ENCODE results near the gene TWF1. TPM values are rescaled to one million over a fixed set of nuclear protein-coding genes. Genes with fewer than 3 reads are reported as not detected.
"Not testable (repeated sequence)": the region's sequence is repeated elsewhere in the genome, so short reads cannot be mapped to it uniquely, and the experiment has no call there.

TWF1 gene
- 84.1 TPM for polyA plus RNA-seq
- long read RNA-seq, donor 1, transcript TWF1-201 (9 exons, 3,045 nt) = major isoform, 21 of 21 reads
- long read RNA-seq, donor 1, partial matches to known transcripts = 0 of 21 reads
- long read RNA-seq, donor 1, other reads (novel, unspliced or antisense) = 0 of 21 reads
- long read RNA-seq, donor 2, transcript TWF1-201 (9 exons, 3,045 nt) = major isoform, 35 of 37 reads
- long read RNA-seq, donor 2, partial matches to known transcripts = 0 of 37 reads
- long read RNA-seq, donor 2, other reads (novel, unspliced or antisense) = 0 of 37 reads
- long read RNA-seq, donor 3 = 0 reads
- long read RNA-seq, donor 4, partial matches to known transcripts = 0 of 4 reads
- long read RNA-seq, donor 4, other reads (novel, unspliced or antisense) = 0 of 4 reads
- long read RNA-seq, donor 5, transcript TWF1-201 (9 exons, 3,045 nt) = major isoform, 14 of 14 reads
- long read RNA-seq, donor 5, partial matches to known transcripts = 0 of 14 reads
- long read RNA-seq, donor 5, other reads (novel, unspliced or antisense) = 0 of 14 reads
- long read RNA-seq, donor 6, transcript TWF1-201 (9 exons, 3,045 nt) = major isoform, 40 of 45 reads
- long read RNA-seq, donor 6, partial matches to known transcripts = 0 of 45 reads
- long read RNA-seq, donor 6, other reads (novel, unspliced or antisense) = 0 of 45 reads
- long read RNA-seq, donor 7, transcript TWF1-201 (9 exons, 3,045 nt) = major isoform, 13 of 23 reads
- long read RNA-seq, donor 7, partial matches to known transcripts = 8 of 23 reads
- long read RNA-seq, donor 7, other reads (novel, unspliced or antisense) = 0 of 23 reads
- long read RNA-seq, donor 8, transcript TWF1-201 (9 exons, 3,045 nt) = major isoform, 38 of 40 reads
- long read RNA-seq, donor 8, partial matches to known transcripts = 0 of 40 reads
- long read RNA-seq, donor 8, other reads (novel, unspliced or antisense) = 0 of 40 reads
- long read RNA-seq, donor 9, transcript TWF1-201 (9 exons, 3,045 nt) = major isoform, 30 of 31 reads
- long read RNA-seq, donor 9, partial matches to known transcripts = 0 of 31 reads
- long read RNA-seq, donor 9, other reads (novel, unspliced or antisense) = 0 of 31 reads
- long read RNA-seq, donor 10, transcript TWF1-201 (9 exons, 3,045 nt) = major isoform, 23 of 29 reads
- long read RNA-seq, donor 10, partial matches to known transcripts = 5 of 29 reads
- long read RNA-seq, donor 10, other reads (novel, unspliced or antisense) = 0 of 29 reads
- long read RNA-seq, donor 11, transcript TWF1-201 (9 exons, 3,045 nt) = major isoform, 14 of 14 reads
- long read RNA-seq, donor 11, partial matches to known transcripts = 0 of 14 reads
- long read RNA-seq, donor 11, other reads (novel, unspliced or antisense) = 0 of 14 reads

DNA sequence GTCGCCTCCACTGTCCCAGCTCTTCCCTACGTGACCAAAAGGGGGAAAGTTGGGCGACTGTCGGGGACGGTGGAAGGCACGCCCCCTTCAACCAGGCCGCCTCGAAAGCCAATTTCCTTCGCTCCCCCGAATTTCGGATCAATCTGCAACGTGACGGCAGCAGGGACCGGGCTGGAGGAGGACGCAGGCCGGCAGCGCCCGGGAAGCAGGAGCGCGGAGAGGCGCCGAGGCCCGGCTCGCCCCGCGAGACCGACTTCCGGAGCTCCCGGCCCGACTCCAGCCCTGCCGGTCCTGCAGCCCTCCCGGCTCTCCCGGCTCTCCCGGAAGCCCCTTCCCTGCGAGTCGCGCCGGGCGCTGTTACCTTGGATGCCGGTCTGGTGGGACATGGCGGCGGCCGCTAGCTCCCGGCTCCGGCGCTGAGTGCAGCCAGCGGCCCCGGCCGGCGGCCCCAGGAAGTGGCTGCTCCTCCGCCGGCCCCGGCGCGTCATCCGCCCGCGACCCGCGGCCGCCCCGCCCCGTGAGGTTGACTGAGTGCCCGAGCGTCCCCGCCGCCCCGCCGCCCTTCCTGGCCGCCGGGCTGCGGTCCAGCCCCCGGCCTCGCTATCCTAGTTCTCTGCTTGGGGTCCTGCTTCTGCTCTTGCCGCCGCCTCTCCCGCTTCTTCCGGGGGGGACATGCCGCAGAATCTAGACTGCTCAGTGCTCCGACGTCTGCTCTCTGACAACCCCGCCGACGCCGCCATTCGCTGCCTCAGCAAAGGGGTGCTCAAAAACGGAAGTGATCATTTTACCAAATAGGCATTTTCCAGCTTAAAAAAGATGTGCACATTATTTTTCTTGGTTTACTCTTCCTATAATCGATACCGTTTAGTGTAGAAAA lies at the start of gene TWF1:
TWF1 (minus strand) TSS at position 458 of the 877 bp plus-strand sequence; CDS start at position 386, 72 bp downstream.
- Histone ChIP-seq H3K4me3 (ENCODE audit: low read length) (peak within 1 kb of the TSS; percentile 90), H3K27me3 (ENCODE audit: control insufficient read depth, insufficient read depth, low read length) (peaks cover under 1% of the 10 kb centered on the region), H3K36me3 (ENCODE audit: control insufficient read depth, insufficient read depth, low read length) (peaks cover 7% of the 10 kb centered on the region), H3K4me1 (ENCODE audit: control insufficient read depth, insufficient read depth, low read length) (no peaks in the 10 kb centered on the region), H3K27ac (ENCODE audit: low read length) (peak within 1 kb of the TSS; percentile 96), H3K9me3 (ENCODE audit: control insufficient read depth, low read depth, low read length) (no peaks in the 10 kb centered on the region)
- WGBS (ENCODE audit: insufficient coverage, low lambda C conversion rate) = 0% methylated on average over 1 of the region's 89 CpGs
- DNase-seq = peak; percentile 79 to 92

DNA sequence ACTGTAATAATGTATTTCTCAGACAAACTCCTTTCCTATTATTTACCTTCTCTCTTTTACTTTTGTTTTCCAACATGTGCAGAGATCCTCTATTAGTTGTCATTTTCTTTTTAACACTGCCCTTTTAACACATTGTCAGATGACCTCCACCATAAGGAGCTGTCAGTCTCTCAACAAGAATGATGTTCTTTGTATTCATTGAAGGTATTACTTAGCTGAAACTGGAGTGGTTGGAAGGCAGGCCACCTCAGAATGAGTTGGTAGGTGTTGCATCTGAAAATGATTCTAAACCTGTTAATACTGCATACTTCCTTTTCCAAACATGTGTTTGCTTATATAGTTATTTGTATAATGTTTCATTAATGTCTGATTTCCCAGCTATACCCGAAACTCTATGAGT lies 46.6 kb upstream of the TWF1 start:
- no peak overlapping the region for H3K4me3 ChIP-seq (ENCODE audit: low read length)
- H3K4me1 ChIP-seq (ENCODE audit: control insufficient read depth, insufficient read depth, low read length) = no peaks in the 10 kb centered on the region
- DNase-seq = no peak
- H3K36me3 ChIP-seq (ENCODE audit: control insufficient read depth, insufficient read depth, low read length) = peaks cover 10% of the 10 kb centered on the region
- 100% methylated on average over 1 of the region's 1 CpG for WGBS (ENCODE audit: insufficient coverage, low lambda C conversion rate)
- H3K9me3 ChIP-seq (ENCODE audit: control insufficient read depth, low read depth, low read length) = peaks cover 5% of the 10 kb centered on the region
- no peaks in the 10 kb centered on the region for H3K27me3 ChIP-seq (ENCODE audit: control insufficient read depth, insufficient read depth, low read length)
- H3K27ac ChIP-seq (ENCODE audit: low read length) = no peak overlapping the region

DNA sequence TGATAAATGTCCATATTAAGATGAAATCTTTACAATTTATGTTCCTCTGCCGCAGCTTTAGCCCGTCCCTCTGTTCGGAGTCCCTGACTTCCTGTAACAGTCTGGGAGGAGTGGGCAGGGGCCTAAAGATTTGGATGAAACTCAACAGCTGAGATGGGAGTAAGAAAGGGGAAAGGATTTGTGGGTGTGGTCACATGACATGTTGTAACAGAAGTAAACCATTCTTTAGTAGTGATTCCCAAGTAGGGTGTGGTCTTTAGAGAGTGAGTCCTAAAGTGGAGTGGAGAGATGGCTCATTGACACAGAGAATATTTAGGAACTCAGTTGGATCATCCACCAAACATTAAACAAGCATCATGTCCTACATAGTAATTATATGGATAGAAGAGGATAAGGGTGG lies 42.7 kb upstream of the TWF1 start:
- Histone ChIP-seq H3K36me3 (ENCODE audit: control insufficient read depth, insufficient read depth, low read length) (peaks cover 13% of the 10 kb centered on the region), H3K9me3 (ENCODE audit: control insufficient read depth, low read depth, low read length) (peaks cover 5% of the 10 kb centered on the region), H3K27ac (ENCODE audit: low read length) (no peak overlapping the region), H3K27me3 (ENCODE audit: control insufficient read depth, insufficient read depth, low read length) (no peaks in the 10 kb centered on the region), H3K4me1 (ENCODE audit: control insufficient read depth, insufficient read depth, low read length) (peaks cover 5% of the 10 kb centered on the region), H3K4me3 (ENCODE audit: low read length) (no peak overlapping the region)
- DNase-seq = no peak
- no CpG with 5 or more reads among the region's 3 CpGs for WGBS (ENCODE audit: insufficient coverage, low lambda C conversion rate)

DNA sequence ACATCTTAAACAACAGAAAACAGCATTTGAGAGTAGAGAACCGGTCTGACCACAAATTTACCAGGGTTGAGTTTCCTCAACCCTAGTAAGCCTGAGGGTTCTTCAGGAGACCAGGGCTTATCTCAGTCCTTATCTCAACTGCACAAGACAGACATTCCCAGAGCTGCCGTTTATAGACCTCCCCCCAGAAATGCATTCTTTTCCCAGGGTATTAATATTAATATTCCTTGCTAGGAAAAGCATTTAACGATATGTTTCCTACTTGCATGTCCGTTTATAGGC lies 42.0 kb upstream of the TWF1 start:
- Histone ChIP-seq H3K27ac (ENCODE audit: low read length) (no peak overlapping the region), H3K27me3 (ENCODE audit: control insufficient read depth, insufficient read depth, low read length) (no peaks in the 10 kb centered on the region), H3K4me1 (ENCODE audit: control insufficient read depth, insufficient read depth, low read length) (peaks cover 5% of the 10 kb centered on the region), H3K9me3 (ENCODE audit: control insufficient read depth, low read depth, low read length) (peaks cover 5% of the 10 kb centered on the region), H3K36me3 (ENCODE audit: control insufficient read depth, insufficient read depth, low read length) (peaks cover 13% of the 10 kb centered on the region), H3K4me3 (ENCODE audit: low read length) (no peak overlapping the region)
- WGBS (ENCODE audit: insufficient coverage, low lambda C conversion rate) = no CpG with 5 or more reads among the region's 4 CpGs
- peak in 1 of 2 donors; percentile 67 for DNase-seq

DNA sequence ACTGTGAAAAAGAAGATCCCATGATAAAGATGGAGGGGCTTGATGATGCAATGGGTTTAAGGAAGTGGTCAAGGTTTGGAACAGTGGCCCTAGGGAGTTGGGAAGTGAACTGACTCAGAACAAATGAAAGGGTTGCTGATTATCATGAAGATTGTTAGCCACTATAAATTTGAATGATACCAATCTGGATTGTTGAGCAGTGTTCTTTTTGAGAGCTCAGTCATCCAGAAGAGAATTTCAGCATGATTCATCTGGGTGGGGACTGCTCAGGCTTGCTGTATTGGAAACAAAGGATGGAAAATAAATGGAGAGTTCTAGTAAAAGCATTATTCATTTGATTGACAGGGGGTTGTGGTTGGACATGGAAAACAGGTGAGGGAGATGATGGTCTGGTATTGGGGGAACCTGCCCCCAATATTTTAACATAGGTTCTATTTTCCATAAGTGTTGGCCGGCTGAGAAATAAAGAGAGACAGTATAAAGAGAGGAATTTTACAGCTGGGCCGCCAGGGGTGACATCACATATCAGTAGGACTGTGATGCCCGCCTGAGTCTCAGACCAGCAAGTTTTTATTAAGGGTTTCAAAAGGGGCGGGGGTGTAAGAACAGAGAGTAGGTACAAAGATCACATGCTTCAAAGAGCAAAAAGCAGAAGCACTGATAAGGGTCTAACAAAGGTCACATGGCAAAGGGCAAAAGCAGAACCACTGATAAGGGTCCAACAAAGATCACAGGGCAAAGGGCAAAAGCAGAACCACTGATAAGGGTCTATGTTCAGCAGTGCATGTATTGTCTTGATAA lies 41.5 kb upstream of the TWF1 start:
- peak; percentile 32 to 65 for DNase-seq
- not testable (repeated sequence) for H3K27me3 ChIP-seq (ENCODE audit: control insufficient read depth, insufficient read depth, low read length); H3K4me1 ChIP-seq (ENCODE audit: control insufficient read depth, insufficient read depth, low read length); H3K9me3 ChIP-seq (ENCODE audit: control insufficient read depth, low read depth, low read length); H3K4me3 ChIP-seq (ENCODE audit: low read length)
- no CpG with 5 or more reads among the region's 4 CpGs for WGBS (ENCODE audit: insufficient coverage, low lambda C conversion rate)
- H3K27ac ChIP-seq (ENCODE audit: low read length) = peak overlapping the region; percentile 88
- H3K36me3 ChIP-seq (ENCODE audit: control insufficient read depth, insufficient read depth, low read length) = peaks cover 13% of the 10 kb centered on the region

DNA sequence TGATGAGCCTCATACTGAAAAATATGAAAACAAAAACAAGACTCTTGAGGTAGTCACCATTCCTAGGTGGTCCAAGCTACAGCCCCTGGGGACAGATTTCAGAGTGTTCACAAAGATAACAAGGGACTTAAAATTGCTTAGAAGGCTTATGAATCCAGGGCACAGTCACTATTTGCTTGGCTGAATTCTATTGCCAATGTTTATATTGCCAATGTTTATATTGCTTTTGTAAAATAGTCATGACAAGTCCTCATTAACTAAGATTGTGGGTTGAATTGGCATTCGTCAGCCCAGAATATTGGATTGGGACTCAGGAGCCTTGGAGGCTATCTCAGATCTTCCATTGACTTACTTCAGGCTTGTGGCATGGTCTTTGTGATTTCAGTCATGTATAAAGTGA lies 36.1 kb upstream of the TWF1 start:
- Histone ChIP-seq H3K4me1 (ENCODE audit: control insufficient read depth, insufficient read depth, low read length) (peaks cover 1% of the 10 kb centered on the region), H3K27ac (ENCODE audit: low read length) (no peak overlapping the region), H3K9me3 (ENCODE audit: control insufficient read depth, low read depth, low read length) (no peaks in the 10 kb centered on the region), H3K36me3 (ENCODE audit: control insufficient read depth, insufficient read depth, low read length) (peaks cover 3% of the 10 kb centered on the region), H3K27me3 (ENCODE audit: control insufficient read depth, insufficient read depth, low read length) (no peaks in the 10 kb centered on the region), H3K4me3 (ENCODE audit: low read length) (no peak overlapping the region)
- WGBS (ENCODE audit: insufficient coverage, low lambda C conversion rate) = no CpG with 5 or more reads among the region's 1 CpG
- DNase-seq = no peak

DNA sequence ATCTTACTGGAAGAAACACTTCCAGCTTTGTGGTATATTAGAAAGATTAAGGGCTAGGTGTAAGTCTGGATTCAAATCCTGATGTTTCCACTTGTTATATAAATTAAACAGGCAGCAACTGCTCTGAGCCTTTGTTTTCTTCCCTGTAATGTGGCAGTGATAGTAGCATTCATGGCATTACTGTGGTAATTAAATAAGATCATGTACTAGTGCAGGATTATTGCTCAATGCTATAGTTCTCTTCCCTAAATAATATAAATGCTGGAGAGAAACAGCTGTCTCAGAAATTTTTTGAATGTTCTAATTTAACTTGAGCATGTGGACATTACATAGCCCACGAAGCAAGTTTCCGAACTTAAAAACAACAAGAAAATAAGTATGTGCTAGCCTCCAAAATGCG lies 35.1 kb upstream of the TWF1 start:
- Histone ChIP-seq H3K9me3 (ENCODE audit: control insufficient read depth, low read depth, low read length) (no peaks in the 10 kb centered on the region), H3K4me1 (ENCODE audit: control insufficient read depth, insufficient read depth, low read length) (no peaks in the 10 kb centered on the region), H3K27me3 (ENCODE audit: control insufficient read depth, insufficient read depth, low read length) (no peaks in the 10 kb centered on the region), H3K27ac (ENCODE audit: low read length) (no peak overlapping the region), H3K36me3 (ENCODE audit: control insufficient read depth, insufficient read depth, low read length) (peaks cover 3% of the 10 kb centered on the region), H3K4me3 (ENCODE audit: low read length) (no peak overlapping the region)
- 100% methylated on average over 2 of the region's 3 CpGs for WGBS (ENCODE audit: insufficient coverage, low lambda C conversion rate)
- no peak for DNase-seq

DNA sequence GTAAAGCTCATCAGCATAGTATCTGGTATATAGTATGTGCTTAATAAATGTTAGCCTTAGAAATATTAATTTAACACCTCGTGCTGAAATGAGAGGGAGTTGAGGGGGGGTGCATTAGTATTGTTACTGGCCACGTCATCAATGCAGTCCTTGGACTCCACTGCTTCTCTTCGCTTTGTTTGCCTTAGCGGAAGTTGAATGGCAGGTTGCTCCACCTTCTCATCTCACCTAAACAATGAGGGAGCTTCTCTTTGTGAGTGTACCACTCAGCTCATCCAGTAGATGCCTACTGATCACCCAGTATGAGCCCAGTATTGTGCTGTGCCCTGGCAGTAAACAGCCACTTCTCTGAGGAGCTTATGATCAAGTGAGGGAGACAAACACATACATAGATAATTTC lies 34.2 kb upstream of the TWF1 start:
- Histone ChIP-seq H3K36me3 (ENCODE audit: control insufficient read depth, insufficient read depth, low read length) (peaks cover 3% of the 10 kb centered on the region), H3K27ac (ENCODE audit: low read length) (no peak overlapping the region), H3K9me3 (ENCODE audit: control insufficient read depth, low read depth, low read length) (no peaks in the 10 kb centered on the region), H3K27me3 (ENCODE audit: control insufficient read depth, insufficient read depth, low read length) (no peaks in the 10 kb centered on the region), H3K4me1 (ENCODE audit: control insufficient read depth, insufficient read depth, low read length) (peaks cover 1% of the 10 kb centered on the region), H3K4me3 (ENCODE audit: low read length) (no peak overlapping the region)
- no CpG with 5 or more reads among the region's 4 CpGs for WGBS (ENCODE audit: insufficient coverage, low lambda C conversion rate)
- no peak for DNase-seq

DNA sequence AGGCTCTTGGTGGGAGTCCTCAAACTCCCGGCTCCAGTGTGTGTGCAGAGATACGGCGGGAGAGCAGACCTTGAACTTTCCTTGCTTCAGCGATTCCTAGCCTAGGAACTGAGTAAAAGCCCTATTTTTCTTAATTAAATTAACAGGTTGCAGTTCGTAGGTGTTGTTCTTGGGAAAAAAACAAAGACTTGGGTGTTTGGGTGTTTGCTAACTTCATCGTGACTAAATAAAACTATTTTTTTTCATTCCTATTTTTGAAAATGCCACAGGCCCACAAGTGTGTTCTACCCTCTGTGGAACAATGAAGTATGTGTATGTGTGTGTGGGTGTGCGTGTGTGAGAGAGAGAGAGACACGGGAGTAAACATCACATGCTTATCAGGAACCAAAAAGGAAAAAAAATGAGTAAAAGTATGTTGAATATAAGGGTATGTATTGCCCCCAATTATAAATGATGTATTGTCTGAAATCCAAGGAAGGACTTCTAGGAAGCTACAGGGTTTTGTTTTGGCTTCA lies 30.4 kb upstream of the TWF1 start:
- H3K4me3 ChIP-seq (ENCODE audit: low read length) = peak overlapping the region; percentile 81
- H3K9me3 ChIP-seq (ENCODE audit: control insufficient read depth, low read depth, low read length) = no peaks in the 10 kb centered on the region
- peak overlapping the region; percentile 96 for H3K27ac ChIP-seq (ENCODE audit: low read length)
- H3K4me1 ChIP-seq (ENCODE audit: control insufficient read depth, insufficient read depth, low read length) = peaks cover 5% of the 10 kb centered on the region
- DNase-seq = peak in 1 of 2 donors; percentile 75
- 0% methylated on average over 2 of the region's 8 CpGs for WGBS (ENCODE audit: insufficient coverage, low lambda C conversion rate)
- no peaks in the 10 kb centered on the region for H3K36me3 ChIP-seq (ENCODE audit: control insufficient read depth, insufficient read depth, low read length)
- no peaks in the 10 kb centered on the region for H3K27me3 ChIP-seq (ENCODE audit: control insufficient read depth, insufficient read depth, low read length)

Data from large intestine (tissue), 12 donors.